Fibroblast of the aortic adventitia (primary cell): ENCODE results near the gene RXRA. TPM values are rescaled to one million over a fixed set of nuclear protein-coding genes. Genes with fewer than 3 reads are reported as not detected.

Experiments used
- DNase-seq: peaks from one replicate; pipeline ENCODE4 v3.0.0-alpha.2; 2010; ENCODE audit warnings: low read depth
- H3K4me3 ChIP-seq: 2 replicates; pipeline ENCODE4 v1.5.1; 2011; ENCODE audit warnings: low read depth, mild to moderate bottlenecking, control low read depth, low read length, moderate library complexity
- CTCF ChIP-seq: IDR thresholded peaks from 2 replicates; pipeline ENCODE4 v1.5.1; 2011; ENCODE audit warnings: mild to moderate bottlenecking, low read length, control low read depth, inconsistent platforms; ENCODE audit not compliant: insufficient read depth
- total RNA-seq: library from RNA; depleted of rRNA; stranded (reverse); fragments of >200 nt; gene quantifications from 2 replicates; pipeline ENCODE4 v1.2.3, GENCODE V29; 2012; ENCODE audit warnings: low replicate concordance

RXRA gene
- total RNA-seq, 1 donor, result 20.9 TPM

- no peak for TF ChIP-seq CTCF
- DNase-seq, result no peak
Observed at GRCh38 chr9:134455021-134455471, 128.8 kb downstream of the RXRA start.

GRCh38 chr9:134455537-134455933 lies 129.3 kb downstream of the RXRA start:
- no peak overlapping the region for H3K4me3 ChIP-seq
- no peak for DNase-seq
- no peak for TF ChIP-seq CTCF

More at GRCh38 chr9:134455021-134455471, 128.8 kb downstream of the RXRA start:
- no peak overlapping the region for H3K4me3 ChIP-seq

- DNase-seq, result peak; percentile 99
- H3K4me3 ChIP-seq, result peak overlapping the region; percentile 25
- TF ChIP-seq CTCF, result peak; percentile 10
Observed at GRCh38 chr9:134455934-134456755, 129.9 kb downstream of the RXRA start.

- no peak for DNase-seq
- no peak for TF ChIP-seq CTCF
- no peak overlapping the region for H3K4me3 ChIP-seq
Observed at GRCh38 chr9:134456756-134457305, 130.6 kb downstream of the RXRA start.

GRCh38 chr9:134457321-134458206 lies 131.3 kb downstream of the RXRA start:
- no peak overlapping the region for H3K4me3 ChIP-seq
- no peak for DNase-seq
- no peak for TF ChIP-seq CTCF

- H3K4me3 ChIP-seq, result no peak overlapping the region
- no peak for TF ChIP-seq CTCF
- DNase-seq, result peak; percentile 55
Observed at GRCh38 chr9:134458207-134459108, 132.2 kb downstream of the RXRA start.
